ENCODE measurements around the gene CDT1. TPM values are rescaled to one million over a fixed set of nuclear protein-coding genes. Genes with fewer than 3 reads are reported as not detected.

Gene CDT1
- total RNA-seq, 1 donor from 2014 or later: 25.3 TPM

- Mint-ChIP-seq H3K4me3 (ENCODE audit: low read depth) (no peak overlapping the region), H3K27me3 (no peaks in the 10 kb centered on the region), H3K9me3 (ENCODE audit: low read depth) (no peaks in the 10 kb centered on the region), H3K36me3 (ENCODE audit: insufficient read depth) (no peaks in the 10 kb centered on the region), H3K4me1 (ENCODE audit: low read depth) (no peaks in the 10 kb centered on the region), H3K27ac (no peak overlapping the region)
- TF ChIP-seq CTCF (IDR thresholded peaks at IDR 0.05; ENCODE audit: unreplicated experiment): no peak
- no peak for DNase-seq (ENCODE audit: low spot score, unreplicated experiment)
Measured at GRCh38 chr16:88825146-88825545, 21.6 kb downstream of the CDT1 start.

DNA sequence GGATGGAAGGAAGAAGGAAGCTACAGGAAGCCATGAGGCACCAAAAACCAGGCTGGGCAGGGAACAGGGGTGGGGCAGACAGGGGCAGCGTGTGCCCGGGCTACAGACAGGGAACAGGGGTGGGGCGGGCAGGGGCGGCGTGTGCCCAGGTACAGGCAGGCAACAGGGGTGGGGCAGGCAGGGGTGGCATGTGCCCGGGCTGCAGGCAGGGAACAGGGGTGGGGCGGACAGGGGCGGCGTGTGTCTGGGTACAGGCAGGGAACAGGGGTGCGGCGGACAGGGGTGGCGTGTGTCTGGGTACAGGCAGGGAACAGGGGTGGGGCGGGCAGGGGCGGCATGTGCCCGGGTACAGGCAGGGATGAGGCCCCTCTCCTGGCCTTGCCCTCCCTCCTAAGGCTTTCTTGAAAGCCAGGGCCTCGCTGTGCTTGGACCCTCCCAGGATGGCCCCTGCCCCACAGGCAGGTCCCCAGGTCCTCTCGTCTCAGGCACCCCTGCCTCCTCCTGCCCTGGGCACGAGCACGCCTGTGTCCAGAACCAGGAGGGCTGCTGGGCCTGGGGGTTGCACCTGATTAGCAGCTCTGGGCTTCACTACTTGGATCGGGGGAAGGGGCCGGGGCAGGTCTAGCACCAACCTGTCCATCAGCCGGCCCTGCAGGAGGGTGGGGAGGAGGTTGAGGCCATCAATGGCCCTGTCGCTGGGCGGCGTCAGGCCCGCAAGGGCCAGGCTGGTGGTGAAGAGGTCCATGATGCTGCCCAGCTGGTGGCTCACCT lies 22.7 kb downstream of the CDT1 start:
- Mint-ChIP-seq H3K27ac (no peak overlapping the region), H3K9me3 (ENCODE audit: low read depth) (no peaks in the 10 kb centered on the region), H3K27me3 (no peaks in the 10 kb centered on the region), H3K4me3 (ENCODE audit: low read depth) (no peak overlapping the region), H3K36me3 (ENCODE audit: insufficient read depth) (no peaks in the 10 kb centered on the region), H3K4me1 (ENCODE audit: low read depth) (no peaks in the 10 kb centered on the region)
- no peak for DNase-seq (ENCODE audit: low spot score, unreplicated experiment)
- no peak for TF ChIP-seq CTCF (IDR thresholded peaks at IDR 0.05; ENCODE audit: unreplicated experiment)

DNA sequence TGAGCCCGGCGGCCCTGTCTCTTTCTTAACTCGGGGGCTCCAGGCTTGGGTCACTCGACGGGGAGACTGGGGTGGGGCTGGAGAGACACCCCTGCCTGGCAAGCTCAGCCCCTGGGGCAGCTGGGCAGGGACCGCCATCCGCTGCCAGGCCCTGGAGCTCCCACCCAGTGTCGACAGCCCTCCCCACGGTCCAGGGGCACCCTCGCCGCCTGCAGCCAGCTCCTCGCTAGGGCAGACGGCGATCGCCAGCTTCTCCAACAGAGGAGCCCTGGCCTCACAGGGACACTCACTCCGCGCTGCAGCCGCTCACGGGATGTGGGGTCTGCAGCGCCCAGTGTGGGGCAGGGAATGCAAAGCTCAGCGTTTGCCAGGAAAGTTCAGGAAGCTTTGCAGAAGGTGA lies 24.1 kb downstream of the CDT1 start:
- no peak overlapping the region for H3K27ac Mint-ChIP-seq
- no peak overlapping the region for H3K4me3 Mint-ChIP-seq (ENCODE audit: low read depth)
- no peak for DNase-seq (ENCODE audit: low spot score, unreplicated experiment)
- no peak for TF ChIP-seq CTCF (IDR thresholded peaks at IDR 0.05; ENCODE audit: unreplicated experiment)
- no peaks in the 10 kb centered on the region for H3K36me3 Mint-ChIP-seq (ENCODE audit: insufficient read depth)
- H3K4me1 Mint-ChIP-seq (ENCODE audit: low read depth): no peaks in the 10 kb centered on the region
- no peaks in the 10 kb centered on the region for H3K9me3 Mint-ChIP-seq (ENCODE audit: low read depth)
- no peaks in the 10 kb centered on the region for H3K27me3 Mint-ChIP-seq

DNA sequence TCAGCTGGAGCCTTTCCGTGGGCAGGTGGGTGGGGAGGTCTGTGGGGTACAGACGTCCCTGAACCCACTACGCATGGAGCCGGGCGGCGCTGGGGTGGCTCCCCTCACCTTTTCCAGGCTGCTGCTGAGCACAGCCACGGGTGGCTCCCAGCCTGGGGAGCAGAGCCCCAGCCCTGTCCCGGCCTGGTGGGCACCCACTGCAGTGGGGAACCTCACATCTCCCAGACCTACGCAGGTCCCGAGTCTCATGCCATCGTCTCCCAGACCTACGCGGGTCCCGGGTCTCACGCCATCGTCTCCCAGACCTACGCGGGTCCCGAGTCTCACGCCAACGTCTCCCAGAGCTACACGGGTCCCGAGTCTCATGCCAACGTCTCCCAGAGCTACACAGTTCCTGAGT lies 25.1 kb downstream of the CDT1 start:
- H3K4me1 Mint-ChIP-seq (ENCODE audit: low read depth): no peaks in the 10 kb centered on the region
- no peaks in the 10 kb centered on the region for H3K27me3 Mint-ChIP-seq
- no peak for DNase-seq (ENCODE audit: low spot score, unreplicated experiment)
- H3K9me3 Mint-ChIP-seq (ENCODE audit: low read depth): no peaks in the 10 kb centered on the region
- H3K4me3 Mint-ChIP-seq (ENCODE audit: low read depth): no peak overlapping the region
- H3K36me3 Mint-ChIP-seq (ENCODE audit: insufficient read depth): no peaks in the 10 kb centered on the region
- no peak overlapping the region for H3K27ac Mint-ChIP-seq
- no peak for TF ChIP-seq CTCF (IDR thresholded peaks at IDR 0.05; ENCODE audit: unreplicated experiment)

DNA sequence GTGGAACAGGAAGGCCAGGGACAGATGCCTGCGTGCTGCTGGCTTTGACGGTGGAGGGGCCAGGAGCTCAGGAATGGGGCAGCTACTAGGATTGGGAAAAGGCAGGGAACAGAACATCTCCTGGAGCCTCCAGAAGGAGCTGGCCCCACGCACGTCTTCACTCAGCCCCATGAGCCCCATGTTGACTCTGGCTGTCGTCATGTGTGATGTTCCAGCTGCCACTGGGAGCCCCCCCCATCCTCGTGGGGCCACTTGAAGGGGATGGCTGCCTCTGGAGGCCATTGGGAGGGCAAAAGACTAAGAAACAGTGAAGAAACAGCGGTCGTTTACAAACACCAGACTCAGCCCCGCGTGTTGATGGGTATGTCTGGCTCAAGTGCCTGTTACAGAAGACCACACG lies 26.7 kb downstream of the CDT1 start:
- no peak for TF ChIP-seq CTCF (IDR thresholded peaks at IDR 0.05; ENCODE audit: unreplicated experiment)
- no peak for DNase-seq (ENCODE audit: low spot score, unreplicated experiment)
- Mint-ChIP-seq H3K4me1 (ENCODE audit: low read depth) (no peaks in the 10 kb centered on the region), H3K4me3 (ENCODE audit: low read depth) (no peak overlapping the region), H3K27me3 (no peaks in the 10 kb centered on the region), H3K9me3 (ENCODE audit: low read depth) (no peaks in the 10 kb centered on the region), H3K27ac (no peak overlapping the region), H3K36me3 (ENCODE audit: insufficient read depth) (no peaks in the 10 kb centered on the region)
